CD4-positive, alpha-beta T cell treated with Interleukin-15 for 4 hours (primary cell): ENCODE results near the gene NPEPL1.
"Not testable (repeated sequence)": the region's sequence is repeated elsewhere in the genome, so short reads cannot be mapped to it uniquely, and the experiment has no call there.

Experiments
- DNase-seq: peaks from one replicate; pipeline ENCODE4 v3.0.0-alpha.2; 2020; ENCODE audit warnings: low spot score

Gene NPEPL1

GRCh38 chr20:58715391-58715800 is 22.8 kb downstream of the NPEPL1 start:
- DNase-seq: no peak

GRCh38 chr20:58715801-58716475 is 23.3 kb downstream of the NPEPL1 start:
- DNase-seq: no peak

GRCh38 chr20:58716476-58717277 is 24.1 kb downstream of the NPEPL1 start:
- no peak for DNase-seq

- DNase-seq: no peak
Measured at GRCh38 chr20:58717278-58718091, 24.9 kb downstream of the NPEPL1 start.

- DNase-seq: no peak
Measured at GRCh38 chr20:58718121-58718563, 25.5 kb downstream of the NPEPL1 start.

- DNase-seq: no peak
Measured at GRCh38 chr20:58718729-58719128, 26.1 kb downstream of the NPEPL1 start.

GRCh38 chr20:58719258-58719657 is 26.7 kb downstream of the NPEPL1 start:
- DNase-seq: no peak

- DNase-seq: no peak
Measured at GRCh38 chr20:58719971-58720371, 27.4 kb downstream of the NPEPL1 start.

- no peak for DNase-seq
Measured at GRCh38 chr20:58720890-58721289, 28.3 kb downstream of the NPEPL1 start.

- no peak for DNase-seq
Measured at GRCh38 chr20:58721951-58722778, 29.6 kb downstream of the NPEPL1 start.

GRCh38 chr20:58722877-58723627 is 30.5 kb downstream of the NPEPL1 start:
- no peak for DNase-seq

- DNase-seq: no peak
Measured at GRCh38 chr20:58723628-58723984, 31.0 kb downstream of the NPEPL1 start.

GRCh38 chr20:58726156-58726555 is 33.6 kb downstream of the NPEPL1 start:
- not testable (repeated sequence) for DNase-seq

- no peak for DNase-seq
Measured at GRCh38 chr20:58731192-58731591, 38.6 kb downstream of the NPEPL1 start.

GRCh38 chr20:58737198-58737597 is 44.6 kb downstream of the NPEPL1 start:
- no peak for DNase-seq

GRCh38 chr20:58740356-58741308 is 48.0 kb downstream of the NPEPL1 start:
- DNase-seq: no peak

- no peak for DNase-seq
Measured at GRCh38 chr20:58741384-58741783, 48.8 kb downstream of the NPEPL1 start.

GRCh38 chr20:58742668-58743566 is 50.3 kb downstream of the NPEPL1 start:
- DNase-seq: no peak
